ENCODE results near the gene ROBO1. TPM values are rescaled to one million over a fixed set of nuclear protein-coding genes. Genes with fewer than 3 reads are reported as not detected.
A peak's percentile ranks its signal among the peaks of the same experiment; 100 is the strongest.

Gene ROBO1
- total RNA-seq, 1 donor from 2014 or later = 71.7 TPM

DNA sequence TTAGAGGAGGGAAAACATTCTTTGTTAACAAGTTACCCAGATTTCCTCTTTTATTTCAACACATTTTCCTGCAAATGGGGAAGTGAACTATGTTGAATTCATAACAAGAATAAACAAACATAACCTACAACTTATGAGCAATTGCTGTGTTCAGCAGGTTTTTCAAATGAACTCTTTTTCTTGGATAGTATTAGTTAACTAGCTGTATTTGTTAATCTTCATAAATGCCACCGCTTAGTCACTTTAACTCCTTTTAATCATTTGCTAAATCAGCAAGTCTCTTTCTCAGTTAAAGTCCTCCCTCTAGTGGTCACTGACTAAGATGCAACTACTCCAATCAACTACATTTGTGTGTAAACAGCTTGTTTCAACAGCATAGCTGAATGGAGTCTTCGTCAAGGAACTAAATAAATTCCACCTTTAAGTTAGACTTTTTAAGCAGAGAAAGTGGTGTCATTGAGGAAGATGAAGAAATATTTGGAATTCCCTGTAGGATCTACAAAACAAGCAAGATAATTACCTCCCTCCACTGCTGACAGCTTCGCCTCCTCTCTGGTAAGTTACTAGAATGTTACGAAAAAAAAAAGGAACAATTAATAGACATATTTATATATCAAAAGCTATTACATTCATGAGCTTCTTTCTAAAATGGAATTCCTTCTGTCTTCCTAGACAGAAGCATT is 1122.0 kb downstream of the ROBO1 start:
- peak; percentile 43 for FAIRE-seq
- Histone ChIP-seq H3K79me2 (ENCODE audit: insufficient read depth, low read length) (no peaks in the 10 kb centered on the region), H3K4me2 (ENCODE audit: low read length) (no peak overlapping the region), H3K9me3 (ENCODE audit: insufficient read depth, low read depth, low read length) (no peaks in the 10 kb centered on the region), H3K4me1 (ENCODE audit: insufficient read depth, low read length) (no peaks in the 10 kb centered on the region), H3K36me3 (ENCODE audit: insufficient read depth, low read length) (no peaks in the 10 kb centered on the region), H3K27me3 (ENCODE audit: insufficient read depth, low read length) (no peaks in the 10 kb centered on the region), H3K27ac (ENCODE audit: low read depth, low read length) (no peak overlapping the region), H2AFZ (ENCODE audit: low read depth, low read length) (no peak overlapping the region), H3K9ac (ENCODE audit: low read length) (no peak overlapping the region), H3K4me3 (ENCODE audit: insufficient read depth, low read depth, low read length) (no peak overlapping the region), H4K20me1 (ENCODE audit: insufficient read depth, low read length) (no peaks in the 10 kb centered on the region)
- Mint-ChIP-seq H3K27me3 (ENCODE audit: low read depth, unreplicated experiment) (no peaks in the 10 kb centered on the region), H3K36me3 (ENCODE audit: low read depth, unreplicated experiment) (no peaks in the 10 kb centered on the region), H3K4me3 (ENCODE audit: unreplicated experiment) (no peak overlapping the region), H3K27ac (ENCODE audit: unreplicated experiment) (no peak overlapping the region), H3K4me1 (ENCODE audit: low read depth, unreplicated experiment) (peaks cover 9% of the 10 kb centered on the region), H3K9me3 (ENCODE audit: unreplicated experiment) (no peaks in the 10 kb centered on the region)
- no peak for TF ChIP-seq EZH2 (IDR thresholded peaks at IDR 0.05; ENCODE audit: insufficient read depth, low read length)
- TF ChIP-seq, protein P1, sequence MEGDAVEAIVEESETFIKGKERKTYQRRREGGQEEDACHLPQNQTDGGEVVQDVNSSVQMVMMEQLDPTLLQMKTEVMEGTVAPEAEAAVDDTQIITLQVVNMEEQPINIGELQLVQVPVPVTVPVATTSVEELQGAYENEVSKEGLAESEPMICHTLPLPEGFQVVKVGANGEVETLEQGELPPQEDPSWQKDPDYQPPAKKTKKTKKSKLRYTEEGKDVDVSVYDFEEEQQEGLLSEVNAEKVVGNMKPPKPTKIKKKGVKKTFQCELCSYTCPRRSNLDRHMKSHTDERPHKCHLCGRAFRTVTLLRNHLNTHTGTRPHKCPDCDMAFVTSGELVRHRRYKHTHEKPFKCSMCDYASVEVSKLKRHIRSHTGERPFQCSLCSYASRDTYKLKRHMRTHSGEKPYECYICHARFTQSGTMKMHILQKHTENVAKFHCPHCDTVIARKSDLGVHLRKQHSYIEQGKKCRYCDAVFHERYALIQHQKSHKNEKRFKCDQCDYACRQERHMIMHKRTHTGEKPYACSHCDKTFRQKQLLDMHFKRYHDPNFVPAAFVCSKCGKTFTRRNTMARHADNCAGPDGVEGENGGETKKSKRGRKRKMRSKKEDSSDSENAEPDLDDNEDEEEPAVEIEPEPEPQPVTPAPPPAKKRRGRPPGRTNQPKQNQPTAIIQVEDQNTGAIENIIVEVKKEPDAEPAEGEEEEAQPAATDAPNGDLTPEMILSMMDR (IDR thresholded peaks at IDR 0.05; ENCODE audit: insufficient read depth, low read depth, low read length) = peak; percentile 89
- DNase-seq (ENCODE audit: low read depth) = peak; percentile 62

DNA sequence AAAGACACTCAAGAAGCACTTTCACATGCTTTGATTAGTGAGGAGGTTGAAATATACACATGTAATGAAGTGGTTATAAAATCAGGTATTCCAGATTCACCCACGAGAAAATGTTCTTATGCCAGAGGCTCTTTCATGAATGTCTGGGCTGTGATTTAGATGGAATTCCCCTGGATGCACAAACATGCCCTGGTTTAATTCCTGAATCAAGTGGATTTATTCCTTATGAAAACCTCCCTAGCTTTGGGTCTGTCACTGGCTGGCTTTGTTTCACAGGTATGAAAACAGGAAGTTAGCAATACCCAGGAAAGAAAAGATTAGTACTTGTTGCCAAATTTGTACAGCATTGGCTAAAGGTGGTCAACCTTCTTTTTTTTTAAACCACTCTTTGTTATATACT is 1123.0 kb downstream of the ROBO1 start:
- Mint-ChIP-seq H3K36me3 (ENCODE audit: low read depth, unreplicated experiment) (no peaks in the 10 kb centered on the region), H3K4me3 (ENCODE audit: unreplicated experiment) (no peak overlapping the region), H3K4me1 (ENCODE audit: low read depth, unreplicated experiment) (peaks cover 9% of the 10 kb centered on the region), H3K27ac (ENCODE audit: unreplicated experiment) (no peak overlapping the region), H3K9me3 (ENCODE audit: unreplicated experiment) (no peaks in the 10 kb centered on the region), H3K27me3 (ENCODE audit: low read depth, unreplicated experiment) (no peaks in the 10 kb centered on the region)
- Histone ChIP-seq H3K36me3 (ENCODE audit: insufficient read depth, low read length) (no peaks in the 10 kb centered on the region), H3K4me1 (ENCODE audit: insufficient read depth, low read length) (no peaks in the 10 kb centered on the region), H3K79me2 (ENCODE audit: insufficient read depth, low read length) (no peaks in the 10 kb centered on the region), H3K4me2 (ENCODE audit: low read length) (no peak overlapping the region), H3K27me3 (ENCODE audit: insufficient read depth, low read length) (no peaks in the 10 kb centered on the region), H3K9ac (ENCODE audit: low read length) (no peak overlapping the region), H3K4me3 (ENCODE audit: insufficient read depth, low read depth, low read length) (no peak overlapping the region), H2AFZ (ENCODE audit: low read depth, low read length) (no peak overlapping the region), H4K20me1 (ENCODE audit: insufficient read depth, low read length) (no peaks in the 10 kb centered on the region), H3K9me3 (ENCODE audit: insufficient read depth, low read depth, low read length) (no peaks in the 10 kb centered on the region), H3K27ac (ENCODE audit: low read depth, low read length) (no peak overlapping the region)
- TF ChIP-seq, protein P1 (IDR thresholded peaks at IDR 0.05; ENCODE audit: insufficient read depth, low read depth, low read length) = no peak
- TF ChIP-seq EZH2 (IDR thresholded peaks at IDR 0.05; ENCODE audit: insufficient read depth, low read length) = no peak
- no peak for DNase-seq (ENCODE audit: low read depth)
- no peak for FAIRE-seq
